Liver (tissue), 9 donors: ENCODE data around the gene EVA1C. TPM values are rescaled to one million over a fixed set of nuclear protein-coding genes. Genes with fewer than 3 reads are reported as not detected.

Experiments
- DNase-seq: peaks from one replicate; pipeline ENCODE4 v3.0.0-alpha.2; 2017; ENCODE audit warnings: low spot score
- H3K27ac ChIP-seq, 2 donors: one replicate each; pipeline ENCODE4 v1.7.0; 2013; ENCODE audit warnings: inconsistent platforms in 2 of 2, low read length in 2 of 2, control low read depth in 1 of 2, low read depth in 1 of 2, mild to moderate bottlenecking in 1 of 2
- H3K27me3 ChIP-seq, 4 donors: one replicate each; pipeline versions ENCODE4 v1.6.1 to v1.7.0; 2013; ENCODE audit warnings: low read length in 3 of 4, inconsistent platforms in 1 of 4, mild to moderate bottlenecking in 1 of 4, moderate library complexity in 1 of 4; ENCODE audit not compliant: control insufficient read depth in 4 of 4, insufficient read depth in 4 of 4
- H3K36me3 ChIP-seq, 4 donors: one replicate each; pipeline versions ENCODE4 v1.6.1 to v1.7.0; 2013; ENCODE audit warnings: low read length in 3 of 4, mild to moderate bottlenecking in 3 of 4, low read depth in 1 of 4, moderate library complexity in 1 of 4; ENCODE audit not compliant: control insufficient read depth in 4 of 4, insufficient read depth in 3 of 4
- H3K4me1 ChIP-seq, 4 donors: one replicate each; pipeline versions ENCODE4 v1.6.1 to v1.7.0; 2013; ENCODE audit warnings: low read length in 3 of 4, mild to moderate bottlenecking in 3 of 4, moderate library complexity in 1 of 4; ENCODE audit not compliant: control insufficient read depth in 4 of 4, insufficient read depth in 4 of 4
- H3K4me3 ChIP-seq, 3 donors: one replicate each; pipeline versions ENCODE4 v1.6.1 to v1.7.0; 2013; ENCODE audit warnings: low read length in 3 of 3, control low read depth in 1 of 3, low read depth in 1 of 3, mild to moderate bottlenecking in 1 of 3
- H3K9ac ChIP-seq, 2 donors: one replicate each; pipeline ENCODE4 v1.7.0; 2013; ENCODE audit warnings: low read length in 2 of 2, mild to moderate bottlenecking in 2 of 2, moderate library complexity in 2 of 2, control low read depth in 1 of 2, low read depth in 1 of 2
- H3K9me3 ChIP-seq, 4 donors: one replicate each; pipeline versions ENCODE4 v1.6.1 to v1.7.0; 2013; ENCODE audit warnings: low read length in 3 of 4; ENCODE audit not compliant: control insufficient read depth in 4 of 4
- EGR1 ChIP-seq, 2 donors: IDR thresholded peaks; 2 replicates each; pipeline ENCODE4 v1.6.1; 2016 to 2018; ENCODE audit warnings: antibody characterized with exemption in 2 of 2, low read depth in 2 of 2
- FOXA1 ChIP-seq: IDR thresholded peaks from 2 replicates; pipeline ENCODE4 v1.6.1; 2016; ENCODE audit warnings: antibody characterized with exemption
- FOXA2 ChIP-seq: IDR thresholded peaks from 2 replicates; pipeline ENCODE4 v1.6.1; 2016; ENCODE audit warnings: antibody characterized with exemption
- GABPA ChIP-seq, 2 donors: IDR thresholded peaks in 1 of 2; conservative IDR thresholded peaks in 1 of 2; 2 replicates each; pipeline ENCODE4 v1.6.1; 2016; ENCODE audit warnings: antibody characterized with exemption in 2 of 2, mild to moderate bottlenecking in 1 of 2, moderate library complexity in 1 of 2
- HNF4A ChIP-seq, 2 donors: conservative IDR thresholded peaks; 2 replicates each; pipeline ENCODE4 v1.6.1; 2016; ENCODE audit warnings: antibody characterized with exemption in 2 of 2, mild to moderate bottlenecking in 2 of 2
- HNF4G ChIP-seq: IDR thresholded peaks from 2 replicates; pipeline ENCODE4 v1.6.1; 2016; ENCODE audit warnings: antibody characterized with exemption
- JUND ChIP-seq, 2 donors: IDR thresholded peaks; 2 replicates each; pipeline ENCODE4 v1.6.1; 2016; ENCODE audit warnings: antibody characterized with exemption in 2 of 2
- NR2F2 ChIP-seq: IDR thresholded peaks from 2 replicates; pipeline ENCODE4 v1.6.1; 2016; ENCODE audit warnings: antibody characterized with exemption
- RXRA ChIP-seq, 2 donors: IDR thresholded peaks; 2 replicates each; pipeline ENCODE4 v1.6.1; 2017 to 2018; ENCODE audit warnings: antibody characterized with exemption in 2 of 2, mild to moderate bottlenecking in 1 of 2
- SP1 ChIP-seq: IDR thresholded peaks from 2 replicates; pipeline ENCODE4 v1.6.1; 2018; ENCODE audit warnings: antibody characterized with exemption, mild to moderate bottlenecking
- TAF1 ChIP-seq: conservative IDR thresholded peaks from 2 replicates; pipeline ENCODE4 v1.6.1; 2016; ENCODE audit warnings: antibody characterized with exemption, mild to moderate bottlenecking
- YY1 ChIP-seq: IDR thresholded peaks from 2 replicates; pipeline ENCODE4 v1.6.1; 2016; ENCODE audit warnings: antibody characterized with exemption, mild to moderate bottlenecking
- WGBS: extraction: QIAGEN DNeasy Blood & Tissue Kit; methylation state at CpG from one replicate; pipeline ENCODE4 v1.1.7; 2013; 5-methylcytosine and 5-hydroxymethylcytosine counted together
- polyA plus RNA-seq, 2 donors: library from polyadenylated mRNA; stranded (reverse) in 1 of 2; unstranded in 1 of 2; fragments of 200-250 nt in 1 of 2; fragments of >200 nt in 1 of 2; fragmentation: Nextera tagmentation in 1 of 2; extraction: Ambion mirVana in 1 of 2; gene quantifications; one replicate each; pipeline versions ENCODE4 v1.2.1 to v1.2.3, GENCODE V29; 2013 to 2015
- total RNA-seq, 2 donors: library from RNA; depleted of rRNA; stranded (reverse); fragments of >200 nt; gene quantifications; one replicate each; pipeline ENCODE4 v1.2.3, GENCODE V29; 2014
- TF ChIP-seq, protein P1 (sequence below): fragments of 150-350 bp; IDR thresholded peaks from 2 replicates; pipeline ENCODE4 v1.5.1; 2017; ENCODE audit warnings: improper control_type of control experiment, low read depth, low read length; ENCODE audit not compliant: missing input control
- TF ChIP-seq, protein P2 (sequence below): IDR thresholded peaks from 2 replicates; pipeline ENCODE4 v1.6.1; 2016; ENCODE audit warnings: antibody characterized with exemption, mild to moderate bottlenecking
- TF ChIP-seq, protein P3 (sequence below): IDR thresholded peaks from 2 replicates; pipeline ENCODE4 v1.6.1; 2016; ENCODE audit warnings: antibody characterized with exemption
- TF ChIP-seq, protein P4 (sequence below): IDR thresholded peaks from 2 replicates; pipeline ENCODE4 v1.6.1; 2016; ENCODE audit warnings: antibody characterized with exemption
- TF ChIP-seq, protein P5 (sequence below): IDR thresholded peaks from 2 replicates; pipeline ENCODE4 v1.6.1; 2016; ENCODE audit warnings: antibody characterized with exemption
- donor health status: healthy.
- donor health status: healthy.
- donor health status: healthy.
- donor health status: healthy.
- donor health status: healthy.

Gene EVA1C
- total and polyA plus RNA-seq, 4 donors: 0.47 to 3.3 (median 2.4) TPM

DNA sequence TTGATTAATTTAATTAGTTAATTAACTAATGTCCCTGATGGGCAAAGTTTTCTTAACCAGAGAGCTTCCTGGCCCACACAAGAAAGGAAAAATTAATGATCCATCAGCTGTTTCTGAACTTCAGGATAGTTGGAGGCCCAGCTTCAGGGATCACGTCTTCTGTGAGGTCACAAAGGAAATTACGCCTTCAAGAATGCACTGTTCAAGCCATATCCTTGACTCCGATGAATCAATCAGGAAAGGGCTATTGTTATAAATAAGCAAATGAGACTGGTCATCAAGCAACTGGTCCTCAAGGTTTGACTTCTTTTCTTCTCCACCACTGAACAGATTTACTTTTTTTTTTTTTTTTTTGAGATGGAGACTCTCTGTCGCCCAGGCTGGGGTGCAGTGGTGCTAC, 132.2 kb downstream of the EVA1C start:
- Histone ChIP-seq H3K27ac (no peak overlapping the region), H3K27me3 (no peaks in the 10 kb centered on the region), H3K9me3 (no peaks in the 10 kb centered on the region), H3K4me1 (no peaks in the 10 kb centered on the region), H3K4me3 (no peak overlapping the region), H3K9ac (no peak overlapping the region), H3K36me3 (no peaks in the 10 kb centered on the region)
- no peak for DNase-seq
- no peak for TF ChIP-seq SP1
- TF ChIP-seq YY1: no peak
- TF ChIP-seq RXRA (IDR thresholded peaks at IDR 0.05): no peak
- TF ChIP-seq, protein P1, sequence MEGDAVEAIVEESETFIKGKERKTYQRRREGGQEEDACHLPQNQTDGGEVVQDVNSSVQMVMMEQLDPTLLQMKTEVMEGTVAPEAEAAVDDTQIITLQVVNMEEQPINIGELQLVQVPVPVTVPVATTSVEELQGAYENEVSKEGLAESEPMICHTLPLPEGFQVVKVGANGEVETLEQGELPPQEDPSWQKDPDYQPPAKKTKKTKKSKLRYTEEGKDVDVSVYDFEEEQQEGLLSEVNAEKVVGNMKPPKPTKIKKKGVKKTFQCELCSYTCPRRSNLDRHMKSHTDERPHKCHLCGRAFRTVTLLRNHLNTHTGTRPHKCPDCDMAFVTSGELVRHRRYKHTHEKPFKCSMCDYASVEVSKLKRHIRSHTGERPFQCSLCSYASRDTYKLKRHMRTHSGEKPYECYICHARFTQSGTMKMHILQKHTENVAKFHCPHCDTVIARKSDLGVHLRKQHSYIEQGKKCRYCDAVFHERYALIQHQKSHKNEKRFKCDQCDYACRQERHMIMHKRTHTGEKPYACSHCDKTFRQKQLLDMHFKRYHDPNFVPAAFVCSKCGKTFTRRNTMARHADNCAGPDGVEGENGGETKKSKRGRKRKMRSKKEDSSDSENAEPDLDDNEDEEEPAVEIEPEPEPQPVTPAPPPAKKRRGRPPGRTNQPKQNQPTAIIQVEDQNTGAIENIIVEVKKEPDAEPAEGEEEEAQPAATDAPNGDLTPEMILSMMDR: no peak
- no peak for TF ChIP-seq FOXA1
- TF ChIP-seq, protein P2, sequence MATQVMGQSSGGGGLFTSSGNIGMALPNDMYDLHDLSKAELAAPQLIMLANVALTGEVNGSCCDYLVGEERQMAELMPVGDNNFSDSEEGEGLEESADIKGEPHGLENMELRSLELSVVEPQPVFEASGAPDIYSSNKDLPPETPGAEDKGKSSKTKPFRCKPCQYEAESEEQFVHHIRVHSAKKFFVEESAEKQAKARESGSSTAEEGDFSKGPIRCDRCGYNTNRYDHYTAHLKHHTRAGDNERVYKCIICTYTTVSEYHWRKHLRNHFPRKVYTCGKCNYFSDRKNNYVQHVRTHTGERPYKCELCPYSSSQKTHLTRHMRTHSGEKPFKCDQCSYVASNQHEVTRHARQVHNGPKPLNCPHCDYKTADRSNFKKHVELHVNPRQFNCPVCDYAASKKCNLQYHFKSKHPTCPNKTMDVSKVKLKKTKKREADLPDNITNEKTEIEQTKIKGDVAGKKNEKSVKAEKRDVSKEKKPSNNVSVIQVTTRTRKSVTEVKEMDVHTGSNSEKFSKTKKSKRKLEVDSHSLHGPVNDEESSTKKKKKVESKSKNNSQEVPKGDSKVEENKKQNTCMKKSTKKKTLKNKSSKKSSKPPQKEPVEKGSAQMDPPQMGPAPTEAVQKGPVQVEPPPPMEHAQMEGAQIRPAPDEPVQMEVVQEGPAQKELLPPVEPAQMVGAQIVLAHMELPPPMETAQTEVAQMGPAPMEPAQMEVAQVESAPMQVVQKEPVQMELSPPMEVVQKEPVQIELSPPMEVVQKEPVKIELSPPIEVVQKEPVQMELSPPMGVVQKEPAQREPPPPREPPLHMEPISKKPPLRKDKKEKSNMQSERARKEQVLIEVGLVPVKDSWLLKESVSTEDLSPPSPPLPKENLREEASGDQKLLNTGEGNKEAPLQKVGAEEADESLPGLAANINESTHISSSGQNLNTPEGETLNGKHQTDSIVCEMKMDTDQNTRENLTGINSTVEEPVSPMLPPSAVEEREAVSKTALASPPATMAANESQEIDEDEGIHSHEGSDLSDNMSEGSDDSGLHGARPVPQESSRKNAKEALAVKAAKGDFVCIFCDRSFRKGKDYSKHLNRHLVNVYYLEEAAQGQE: no peak
- no peak for TF ChIP-seq FOXA2
- TF ChIP-seq TAF1: no peak
- no peak for TF ChIP-seq HNF4A (conservative IDR thresholded peaks at IDR 0.05)
- no peak for TF ChIP-seq HNF4G
- TF ChIP-seq JUND (IDR thresholded peaks at IDR 0.05): no peak
- TF ChIP-seq, protein P3, sequence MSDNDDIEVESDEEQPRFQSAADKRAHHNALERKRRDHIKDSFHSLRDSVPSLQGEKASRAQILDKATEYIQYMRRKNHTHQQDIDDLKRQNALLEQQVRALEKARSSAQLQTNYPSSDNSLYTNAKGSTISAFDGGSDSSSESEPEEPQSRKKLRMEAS: no peak
- TF ChIP-seq, protein P4, sequence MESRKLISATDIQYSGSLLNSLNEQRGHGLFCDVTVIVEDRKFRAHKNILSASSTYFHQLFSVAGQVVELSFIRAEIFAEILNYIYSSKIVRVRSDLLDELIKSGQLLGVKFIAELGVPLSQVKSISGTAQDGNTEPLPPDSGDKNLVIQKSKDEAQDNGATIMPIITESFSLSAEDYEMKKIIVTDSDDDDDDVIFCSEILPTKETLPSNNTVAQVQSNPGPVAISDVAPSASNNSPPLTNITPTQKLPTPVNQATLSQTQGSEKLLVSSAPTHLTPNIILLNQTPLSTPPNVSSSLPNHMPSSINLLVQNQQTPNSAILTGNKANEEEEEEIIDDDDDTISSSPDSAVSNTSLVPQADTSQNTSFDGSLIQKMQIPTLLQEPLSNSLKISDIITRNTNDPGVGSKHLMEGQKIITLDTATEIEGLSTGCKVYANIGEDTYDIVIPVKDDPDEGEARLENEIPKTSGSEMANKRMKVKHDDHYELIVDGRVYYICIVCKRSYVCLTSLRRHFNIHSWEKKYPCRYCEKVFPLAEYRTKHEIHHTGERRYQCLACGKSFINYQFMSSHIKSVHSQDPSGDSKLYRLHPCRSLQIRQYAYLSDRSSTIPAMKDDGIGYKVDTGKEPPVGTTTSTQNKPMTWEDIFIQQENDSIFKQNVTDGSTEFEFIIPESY: no peak
- TF ChIP-seq GABPA (IDR thresholded peaks at IDR 0.05 in 1 of 2, conservative IDR thresholded peaks at IDR 0.05 in 1 of 2): no peak
- TF ChIP-seq NR2F2: no peak
- TF ChIP-seq, protein P5, sequence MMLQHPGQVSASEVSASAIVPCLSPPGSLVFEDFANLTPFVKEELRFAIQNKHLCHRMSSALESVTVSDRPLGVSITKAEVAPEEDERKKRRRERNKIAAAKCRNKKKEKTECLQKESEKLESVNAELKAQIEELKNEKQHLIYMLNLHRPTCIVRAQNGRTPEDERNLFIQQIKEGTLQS: no peak
- TF ChIP-seq EGR1 (IDR thresholded peaks at IDR 0.05; ENCODE audit: low read depth in 2 of 2): no peak
- WGBS: 90% methylated on average over 4 of the region's 4 CpGs
